ENCODE results near the gene ATP5F1D. TPM values are rescaled to one million over a fixed set of nuclear protein-coding genes. Genes with fewer than 3 reads are reported as not detected.

ATP5F1D gene
- total RNA-seq, 1 experiment from 2014 or later: 157 TPM

- no peak overlapping the region for H3K4me2 ChIP-seq
- no peaks in the 10 kb centered on the region for H3K9me3 ChIP-seq (ENCODE audit: insufficient read depth, low read depth)
- no peaks in the 10 kb centered on the region for H3K79me2 ChIP-seq (ENCODE audit: low read depth)
- no peak for DNase-seq
- TF ChIP-seq EZH2 (IDR thresholded peaks at IDR 0.05; ENCODE audit: low read depth): no peak
- TF ChIP-seq, protein P1, sequence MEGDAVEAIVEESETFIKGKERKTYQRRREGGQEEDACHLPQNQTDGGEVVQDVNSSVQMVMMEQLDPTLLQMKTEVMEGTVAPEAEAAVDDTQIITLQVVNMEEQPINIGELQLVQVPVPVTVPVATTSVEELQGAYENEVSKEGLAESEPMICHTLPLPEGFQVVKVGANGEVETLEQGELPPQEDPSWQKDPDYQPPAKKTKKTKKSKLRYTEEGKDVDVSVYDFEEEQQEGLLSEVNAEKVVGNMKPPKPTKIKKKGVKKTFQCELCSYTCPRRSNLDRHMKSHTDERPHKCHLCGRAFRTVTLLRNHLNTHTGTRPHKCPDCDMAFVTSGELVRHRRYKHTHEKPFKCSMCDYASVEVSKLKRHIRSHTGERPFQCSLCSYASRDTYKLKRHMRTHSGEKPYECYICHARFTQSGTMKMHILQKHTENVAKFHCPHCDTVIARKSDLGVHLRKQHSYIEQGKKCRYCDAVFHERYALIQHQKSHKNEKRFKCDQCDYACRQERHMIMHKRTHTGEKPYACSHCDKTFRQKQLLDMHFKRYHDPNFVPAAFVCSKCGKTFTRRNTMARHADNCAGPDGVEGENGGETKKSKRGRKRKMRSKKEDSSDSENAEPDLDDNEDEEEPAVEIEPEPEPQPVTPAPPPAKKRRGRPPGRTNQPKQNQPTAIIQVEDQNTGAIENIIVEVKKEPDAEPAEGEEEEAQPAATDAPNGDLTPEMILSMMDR (conservative IDR thresholded peaks at IDR 0.05): no peak
- H3K27me3 ChIP-seq (ENCODE audit: insufficient read depth, low read depth): no peaks in the 10 kb centered on the region
- BruUV-seq (replicated peaks): no TSS peak
- intact Hi-C loops (cut with micrococcal nuclease; ENCODE audit: unreplicated experiment): no loop called here
- CTCF ChIA-PET: interaction anchor here (0.7 kb wide), 1 partner anchor 30 kb away, joined by 3 read pairs; no protein-coding TSS in a partner anchor
- H3K4me1 ChIP-seq (replicated peaks; ENCODE audit: insufficient read depth): no peaks in the 10 kb centered on the region
- H2AFZ ChIP-seq: no peak overlapping the region
- H3K9me2 ChIP-seq (ENCODE audit: insufficient read depth): no peaks in the 10 kb centered on the region
- no peak overlapping the region for H3K27ac ChIP-seq
- peaks cover 8% of the 10 kb centered on the region; the same call in 1 of the 2 replicates for H4K20me1 ChIP-seq (ENCODE audit: insufficient read depth)
- POLR2A ChIA-PET (ENCODE audit: unreplicated experiment): interaction anchor here (0.6 kb wide), 2 partner anchors 25 to 44 kb away, joined by 4 to 5 read pairs; no protein-coding TSS in a partner anchor
- H3K4me3 ChIP-seq: no peak overlapping the region
- no peaks in the 10 kb centered on the region for H3F3A ChIP-seq (ENCODE audit: insufficient read depth, low read depth)
- no peaks in the 10 kb centered on the region for H3K36me3 ChIP-seq (ENCODE audit: low read depth)
Measured at GRCh38 chr19:1224847-1225246, 16.7 kb upstream of the ATP5F1D start.

DNA sequence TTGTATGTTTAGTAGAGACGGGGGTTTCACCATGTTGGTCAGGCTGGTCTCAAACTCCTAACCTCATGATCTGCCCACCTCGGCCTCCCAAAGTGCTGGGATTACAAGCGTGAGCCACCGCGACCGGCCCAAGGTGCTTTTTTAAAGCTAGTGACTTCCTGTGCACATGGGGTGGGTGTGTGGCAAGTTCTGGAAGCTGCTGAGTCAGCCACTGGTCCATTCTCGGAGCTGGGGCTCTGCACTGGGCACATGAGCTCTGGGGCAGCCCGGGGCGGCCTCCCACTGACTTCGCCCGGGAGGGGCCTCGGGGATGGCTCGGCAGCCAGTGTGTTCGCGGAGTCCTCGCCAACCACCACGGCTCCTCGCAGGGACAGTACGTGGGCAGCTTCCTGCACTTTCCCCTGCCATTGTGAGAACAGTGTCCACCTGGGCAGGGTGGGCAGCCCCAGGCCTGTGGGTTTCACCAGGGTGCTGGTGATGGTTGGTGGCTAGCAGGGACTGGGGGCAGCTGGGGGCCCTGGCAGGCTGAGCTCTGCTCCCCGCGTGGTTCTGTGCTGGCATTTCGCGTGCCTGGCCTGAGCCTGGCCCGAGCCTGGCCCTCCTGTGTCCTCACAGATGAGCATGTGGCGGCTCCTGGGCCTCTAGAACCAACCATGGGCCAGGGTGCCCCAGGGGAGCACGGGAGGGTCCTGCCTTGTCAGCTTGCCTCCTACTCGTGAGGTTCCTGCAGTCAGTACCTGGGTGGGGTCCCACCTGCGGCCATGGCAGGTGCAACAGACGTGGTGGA lies 15.9 kb upstream of the ATP5F1D start:
- Histone ChIP-seq H2AFZ (no peak overlapping the region), H3K4me1 (replicated peaks; ENCODE audit: insufficient read depth) (no peaks in the 10 kb centered on the region), H3K4me3 (no peak overlapping the region), H3K79me2 (ENCODE audit: low read depth) (no peaks in the 10 kb centered on the region), H3K27ac (no peak overlapping the region), H3K4me2 (no peak overlapping the region), H4K20me1 (ENCODE audit: insufficient read depth) (peaks cover 8% of the 10 kb centered on the region; the same call in 1 of the 2 replicates), H3F3A (ENCODE audit: insufficient read depth, low read depth) (no peaks in the 10 kb centered on the region), H3K9me2 (ENCODE audit: insufficient read depth) (no peaks in the 10 kb centered on the region), H3K27me3 (ENCODE audit: insufficient read depth, low read depth) (no peaks in the 10 kb centered on the region), H3K9me3 (ENCODE audit: insufficient read depth, low read depth) (no peaks in the 10 kb centered on the region), H3K36me3 (ENCODE audit: low read depth) (no peaks in the 10 kb centered on the region)
- POLR2A ChIA-PET (ENCODE audit: unreplicated experiment): interaction anchor here (0.6 kb wide), 1 partner anchor 25 kb away, joined by 4 read pairs; no protein-coding TSS in a partner anchor
- CTCF ChIA-PET: no interaction called here
- intact Hi-C loops (cut with micrococcal nuclease; ENCODE audit: unreplicated experiment): no loop called here
- no TSS peak for BruUV-seq (replicated peaks)
- TF ChIP-seq, protein P1 (conservative IDR thresholded peaks at IDR 0.05): no peak
- no peak for TF ChIP-seq EZH2 (IDR thresholded peaks at IDR 0.05; ENCODE audit: low read depth)
- no peak for DNase-seq

DNA sequence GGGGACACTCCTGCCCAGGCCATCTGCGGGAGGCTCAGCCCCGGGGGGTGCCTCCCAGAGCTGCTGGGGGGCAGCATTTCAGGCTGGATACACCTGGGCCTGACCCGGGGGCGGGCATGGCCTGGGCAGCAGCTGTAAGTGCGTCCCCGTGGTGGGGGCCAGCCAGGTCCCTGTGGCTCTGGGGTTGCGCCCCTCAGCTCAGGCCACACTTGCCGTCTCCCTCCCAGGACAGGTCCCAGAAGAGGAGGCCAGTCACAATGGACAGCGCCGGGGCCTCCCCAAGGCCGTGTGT lies 15.4 kb upstream of the ATP5F1D start:
- H3K9me3 ChIP-seq (ENCODE audit: insufficient read depth, low read depth): no peaks in the 10 kb centered on the region
- POLR2A ChIA-PET (ENCODE audit: unreplicated experiment): no interaction called here
- DNase-seq: no peak
- intact Hi-C loops (cut with micrococcal nuclease; ENCODE audit: unreplicated experiment): no loop called here
- no peaks in the 10 kb centered on the region for H3F3A ChIP-seq (ENCODE audit: insufficient read depth, low read depth)
- H3K79me2 ChIP-seq (ENCODE audit: low read depth): no peaks in the 10 kb centered on the region
- no peaks in the 10 kb centered on the region for H3K9me2 ChIP-seq (ENCODE audit: insufficient read depth)
- H3K27me3 ChIP-seq (ENCODE audit: insufficient read depth, low read depth): no peaks in the 10 kb centered on the region
- no peak overlapping the region for H3K4me3 ChIP-seq
- no peak overlapping the region for H3K27ac ChIP-seq
- no peak overlapping the region for H3K4me2 ChIP-seq
- H3K36me3 ChIP-seq (ENCODE audit: low read depth): no peaks in the 10 kb centered on the region
- CTCF ChIA-PET: no interaction called here
- H3K4me1 ChIP-seq (replicated peaks; ENCODE audit: insufficient read depth): no peaks in the 10 kb centered on the region
- BruUV-seq (replicated peaks): no TSS peak
- no peak overlapping the region for H2AFZ ChIP-seq
- H4K20me1 ChIP-seq (ENCODE audit: insufficient read depth): peaks cover 8% of the 10 kb centered on the region; the same call in 1 of the 2 replicates
- TF ChIP-seq, protein P1 (conservative IDR thresholded peaks at IDR 0.05): no peak
- no peak for TF ChIP-seq EZH2 (IDR thresholded peaks at IDR 0.05; ENCODE audit: low read depth)
